ENCODE data around the gene ZSCAN1. TPM values are rescaled to one million over a fixed set of nuclear protein-coding genes. Genes with fewer than 3 reads are reported as not detected.

Gene ZSCAN1
- total RNA-seq, result 1 to 10 TPM; 2.2 to 5.2 TPM

GRCh38 chr19:58033741-58034476, at the start of gene ZSCAN1:
TSS of gene ZSCAN1 (plus strand) at chr19:58034025. CDS start at chr19:58037837, 3,812 bp downstream.
- Histone ChIP-seq H3K36me3 (no peaks in the 10 kb centered on the region), H3K4me1 (replicated peaks) (no peaks in the 10 kb centered on the region), H3K27ac (peak within 1 kb of the TSS in 1 of 2 donors; percentile 29), H3K9me3 (no peaks in the 10 kb centered on the region), H3K27me3 (replicated peaks; ENCODE audit: insufficient read depth) (no peaks in the 10 kb centered on the region), H3K4me3 (peak within 1 kb of the TSS; percentile 37 to 54)
- peak; percentile 89 for DNase-seq (ENCODE audit: low spot score)
- WGBS, result 2% methylated on average over 44 of the region's 101 CpGs
- intact Hi-C loops (cut with DNase I), result no loop called here
- TF ChIP-seq POLR2A (IDR thresholded peaks at IDR 0.05) (peak; percentile 44), CTCF (IDR thresholded peaks at IDR 0.05) (no peak), POLR2AphosphoS5 (IDR thresholded peaks at IDR 0.05) (peak; percentile 74)

GRCh38 chr19:57992841-57993240, 41.0 kb upstream of the ZSCAN1 start:
- no peak for DNase-seq (ENCODE audit: low spot score)
- H3K27ac ChIP-seq, result no peak overlapping the region
- no peaks in the 10 kb centered on the region for H3K27me3 ChIP-seq (replicated peaks; ENCODE audit: insufficient read depth)
- no peak overlapping the region for H3K4me3 ChIP-seq
- TF ChIP-seq CTCF (IDR thresholded peaks at IDR 0.05), result no peak
- no peak for TF ChIP-seq POLR2AphosphoS5 (IDR thresholded peaks at IDR 0.05)
- no peak for TF ChIP-seq POLR2A (IDR thresholded peaks at IDR 0.05)
- no peaks in the 10 kb centered on the region for H3K9me3 ChIP-seq
- 0% methylated on average over 1 of the region's 1 CpG for WGBS
- H3K36me3 ChIP-seq, result peaks cover 6 to 29% of the 10 kb centered on the region in 2 donors
- no peaks in the 10 kb centered on the region for H3K4me1 ChIP-seq (replicated peaks)
- intact Hi-C loops (cut with DNase I), result no loop called here

GRCh38 chr19:58000677-58001076, 33.1 kb upstream of the ZSCAN1 start:
- no peak overlapping the region for H3K4me3 ChIP-seq
- no peaks in the 10 kb centered on the region for H3K9me3 ChIP-seq
- H3K27me3 ChIP-seq (replicated peaks; ENCODE audit: insufficient read depth), result no peaks in the 10 kb centered on the region
- H3K36me3 ChIP-seq, result peaks cover 9 to 15% of the 10 kb centered on the region in 2 donors
- WGBS, result 93% methylated on average over 4 of the region's 4 CpGs
- no peak overlapping the region for H3K27ac ChIP-seq
- no peak for TF ChIP-seq POLR2A (IDR thresholded peaks at IDR 0.05)
- no peak for TF ChIP-seq CTCF (IDR thresholded peaks at IDR 0.05)
- TF ChIP-seq POLR2AphosphoS5 (IDR thresholded peaks at IDR 0.05), result no peak
- no peaks in the 10 kb centered on the region for H3K4me1 ChIP-seq (replicated peaks)
- intact Hi-C loops (cut with DNase I), result loop anchor here (5.0 kb wide), 1 partner anchor 157 kb away; no protein-coding TSS in a partner anchor
- DNase-seq (ENCODE audit: low spot score), result no peak

- intact Hi-C loops (cut with DNase I), result loop anchor here (5.0 kb wide), 1 partner anchor 155 kb away; no protein-coding TSS in a partner anchor
- WGBS, result 2% methylated on average over 18 of the region's 23 CpGs
- Histone ChIP-seq H3K9me3 (no peaks in the 10 kb centered on the region), H3K36me3 (peaks cover 9 to 15% of the 10 kb centered on the region in 2 donors), H3K4me1 (replicated peaks) (no peaks in the 10 kb centered on the region), H3K27ac (peak overlapping the region; percentile 84 to 86), H3K4me3 (peak overlapping the region; percentile 64 to 82), H3K27me3 (replicated peaks; ENCODE audit: insufficient read depth) (no peaks in the 10 kb centered on the region)
- TF ChIP-seq CTCF (IDR thresholded peaks at IDR 0.05), result no peak
- TF ChIP-seq POLR2AphosphoS5 (IDR thresholded peaks at IDR 0.05), result no peak
- TF ChIP-seq POLR2A (IDR thresholded peaks at IDR 0.05), result no peak
- no peak for DNase-seq (ENCODE audit: low spot score)
Observed at GRCh38 chr19:58001895-58002369, 31.9 kb upstream of the ZSCAN1 start.
